H1 (cell line): ENCODE data around the gene TRAK1. TPM values are rescaled to one million over a fixed set of nuclear protein-coding genes. Genes with fewer than 3 reads are reported as not detected.

Source experiments
- CTCF ChIA-PET: fragments of 300-600 bp; sonication (Branson Sonifier 250); formaldehyde crosslinking; loops from one replicate; lab custom pipeline; 2021; ENCODE audit not compliant: partially characterized antibody; lab: Charles Lee
- POLR2A ChIA-PET: fragments of 300-600 bp; sonication (Branson Sonifier 250); formaldehyde crosslinking; loops from one replicate; lab custom pipeline; 2021; ENCODE audit warnings: inconsistent platforms; ENCODE audit not compliant: partially characterized antibody; lab: Charles Lee
- DNase-seq, 2 experiments: peaks; one replicate each; pipeline versions ENCODE4 v3.0.0 to v3.0.0-alpha.2; 2010 to 2022; ENCODE audit warnings: low spot score in 2 of 2, low read depth in 1 of 2, mixed read lengths in 1 of 2
- FAIRE-seq: peaks from 2 replicates; lab custom pipeline; 2011; peaks lifted over from hg19 to GRCh38; lab: Jason Lieb, UNC
- H2AFZ ChIP-seq: 2 replicates; pipeline ENCODE4 v1.8.1; 2012; ENCODE audit warnings: low read length, inconsistent platforms
- H2AK5ac ChIP-seq: 2 replicates; pipeline ENCODE4 v1.6.1; 2013; ENCODE audit warnings: low read depth, low read length
- H2BK120ac ChIP-seq: replicated peaks from 2 replicates; pipeline ENCODE3; 2013; ENCODE audit warnings: low read depth, low read length, inconsistent platforms
- H2BK12ac ChIP-seq: 2 replicates; pipeline ENCODE4 v1.6.1; 2013; ENCODE audit warnings: low read depth, low read length
- H2BK15ac ChIP-seq: 2 replicates; pipeline ENCODE4 v1.6.1; 2013; ENCODE audit warnings: low read length
- H2BK20ac ChIP-seq: 2 replicates; pipeline ENCODE4 v1.6.1; 2013; ENCODE audit warnings: low read length
- H2BK5ac ChIP-seq: 2 replicates; pipeline ENCODE4 v1.6.1; 2013; ENCODE audit warnings: low read depth, low read length
- H3K14ac ChIP-seq: 2 replicates; pipeline ENCODE4 v1.6.1; 2013; ENCODE audit warnings: inconsistent platforms; ENCODE audit not compliant: insufficient read length
- H3K18ac ChIP-seq: 2 replicates; pipeline ENCODE4 v1.6.1; 2013; ENCODE audit warnings: low read length; ENCODE audit errors: extremely low read depth
- H3K23ac ChIP-seq: 2 replicates; pipeline ENCODE4 v1.6.1; 2013; ENCODE audit warnings: inconsistent platforms; ENCODE audit not compliant: insufficient read length
- H3K23me2 ChIP-seq: 2 replicates; pipeline ENCODE4 v1.6.1; 2013; ENCODE audit warnings: low read depth, low read length
- H3K27ac ChIP-seq: 2 replicates; pipeline ENCODE4 v1.6.1; 2011; ENCODE audit warnings: low read depth, low read length, inconsistent platforms
- H3K27me3 ChIP-seq, 4 experiments: replicated peaks in 1 of 4; 1 replicate in 1 of 4; 2 replicates in 3 of 4; pipeline versions ENCODE4 v1.6.1 to v1.8.1; 2011 to 2013; ENCODE audit warnings: low read length in 3 of 4, mild to moderate bottlenecking in 3 of 4, inconsistent platforms in 2 of 4, mixed read lengths in 2 of 4, moderate library complexity in 1 of 4; ENCODE audit not compliant: control insufficient read depth in 3 of 4, insufficient read depth in 3 of 4; ENCODE audit errors: extremely low read depth in 1 of 4
- H3K36me3 ChIP-seq, 4 experiments: 2 replicates each; pipeline versions ENCODE4 v1.6.1 to v1.8.1; 2011 to 2013; ENCODE audit warnings: mild to moderate bottlenecking in 4 of 4, low read length in 3 of 4, moderate library complexity in 2 of 4, control low read depth in 1 of 4, inconsistent platforms in 1 of 4; ENCODE audit not compliant: insufficient read depth in 4 of 4, control insufficient read depth in 2 of 4
- H3K4ac ChIP-seq: replicated peaks from 2 replicates; pipeline ENCODE3; 2013; ENCODE audit warnings: low read length, low read depth, mixed read lengths, inconsistent platforms; ENCODE audit not compliant: insufficient read length
- H3K4me1 ChIP-seq, 4 experiments: replicated peaks in 1 of 4; 1 replicate in 1 of 4; 2 replicates in 3 of 4; pipeline versions ENCODE4 v1.6.1 to v1.8.1; 2011 to 2013; ENCODE audit warnings: low read length in 3 of 4, inconsistent platforms in 2 of 4, mixed read lengths in 1 of 4; ENCODE audit not compliant: insufficient read depth in 4 of 4, control insufficient read depth in 3 of 4
- H3K4me2 ChIP-seq, 2 experiments: 2 replicates each; pipeline versions ENCODE4 v1.6.1 to v1.8.1; 2011 to 2013; ENCODE audit warnings: low read depth in 2 of 2, low read length in 2 of 2, control low read depth in 1 of 2, inconsistent platforms in 1 of 2, mild to moderate bottlenecking in 1 of 2; ENCODE audit not compliant: insufficient read depth in 1 of 2
- H3K4me3 ChIP-seq, 4 experiments: fragments of 200-600, 300-600 bp in 1 of 4; sonication (generic), shearing (Covaris generic), sonication (Bioruptor Twin) in 1 of 4; 2 replicates each; pipeline versions ENCODE4 v1.5.1 to v1.8.1; 2011 to 2016; ENCODE audit warnings: low read length in 4 of 4, low read depth in 3 of 4, control low read depth in 2 of 4, inconsistent platforms in 2 of 4, mild to moderate bottlenecking in 2 of 4, mixed read lengths in 1 of 4, moderate library complexity in 1 of 4; ENCODE audit not compliant: insufficient read depth in 2 of 4; ENCODE audit errors: extremely low read depth in 1 of 4
- H3K56ac ChIP-seq: replicated peaks from 2 replicates; pipeline ENCODE3; 2013; ENCODE audit warnings: low read depth, mild to moderate bottlenecking, mixed read lengths, low read length, inconsistent platforms; ENCODE audit not compliant: insufficient read length
- H3K79me1 ChIP-seq: 2 replicates; pipeline ENCODE4 v1.6.1; 2013; ENCODE audit warnings: low read depth, low read length, control low read depth
- H3K79me2 ChIP-seq, 2 experiments: 2 replicates each; pipeline versions ENCODE4 v1.6.1 to v1.8.1; 2012 to 2013; ENCODE audit warnings: low read length in 2 of 2, mild to moderate bottlenecking in 2 of 2, inconsistent platforms in 1 of 2; ENCODE audit not compliant: insufficient read depth in 2 of 2, control insufficient read depth in 1 of 2
- H3K9ac ChIP-seq, 4 experiments: replicated peaks in 1 of 4; 1 replicate in 1 of 4; 2 replicates in 3 of 4; pipeline versions ENCODE4 v1.6.1 to v1.8.1; 2011 to 2013; ENCODE audit warnings: low read depth in 3 of 4, low read length in 3 of 4, control low read depth in 2 of 4, mild to moderate bottlenecking in 2 of 4, moderate library complexity in 2 of 4, inconsistent platforms in 1 of 4; ENCODE audit errors: extremely low read depth in 1 of 4
- H3K9me3 ChIP-seq, 2 experiments: 2 replicates each; pipeline versions ENCODE4 v1.6.1 to v1.8.1; 2012 to 2013; ENCODE audit warnings: mild to moderate bottlenecking in 2 of 2, moderate library complexity in 2 of 2, control low read depth in 1 of 2, inconsistent platforms in 1 of 2, low read depth in 1 of 2, low read length in 1 of 2, mixed read lengths in 1 of 2; ENCODE audit not compliant: insufficient read depth in 2 of 2
- H4K20me1 ChIP-seq, 2 experiments: replicated peaks in 1 of 2; 2 replicates each; pipeline versions ENCODE3 to v1.8.1; 2011 to 2013; ENCODE audit warnings: inconsistent platforms in 2 of 2, low read length in 2 of 2, mild to moderate bottlenecking in 1 of 2; ENCODE audit not compliant: insufficient read depth in 2 of 2, control insufficient read depth in 1 of 2
- H4K5ac ChIP-seq: 2 replicates; pipeline ENCODE4 v1.6.1; 2013; ENCODE audit warnings: low read length, low read depth, mixed read lengths, inconsistent platforms; ENCODE audit not compliant: insufficient read length
- H4K8ac ChIP-seq: 2 replicates; pipeline ENCODE4 v1.8.0; 2013; ENCODE audit warnings: mild to moderate bottlenecking, moderate library complexity, low read length, inconsistent platforms; ENCODE audit not compliant: insufficient read depth; ENCODE audit errors: extremely low read depth
- H4K91ac ChIP-seq: replicated peaks from 2 replicates; pipeline ENCODE3; 2013; ENCODE audit warnings: low read length, mixed read lengths, inconsistent platforms; ENCODE audit not compliant: insufficient read length
- ATF3 ChIP-seq: IDR thresholded peaks from 2 replicates; pipeline ENCODE4 v1.6.1; 2011; ENCODE audit warnings: low read depth, mild to moderate bottlenecking, low read length; ENCODE audit not compliant: insufficient read depth
- EZH2 ChIP-seq: fragments of 200-600 bp; sonication (generic); IDR thresholded peaks from 2 replicates; pipeline ENCODE4 v1.7.1; 2012; ENCODE audit warnings: low read depth, mild to moderate bottlenecking, moderate library complexity, low read length, inconsistent platforms; ENCODE audit not compliant: severe bottlenecking
- FOSL1 ChIP-seq: IDR thresholded peaks from 2 replicates; pipeline ENCODE4 v1.6.1; 2011; ENCODE audit warnings: mild to moderate bottlenecking, low read depth, low read length, moderate library complexity; ENCODE audit not compliant: insufficient read depth
- KDM5A ChIP-seq: fragments of 200-600 bp; IDR thresholded peaks from 2 replicates; pipeline ENCODE4 v1.7.1; 2012; ENCODE audit warnings: mild to moderate bottlenecking, low read length, inconsistent platforms, mixed read lengths
- NRF1 ChIP-seq: IDR thresholded peaks from 2 replicates; pipeline ENCODE4 v1.6.1; 2011; ENCODE audit warnings: mild to moderate bottlenecking, low read depth, low read length, improper control_type of control experiment
- SP1 ChIP-seq: IDR thresholded peaks from 2 replicates; pipeline ENCODE4 v1.6.1; 2011; ENCODE audit warnings: low read depth, low read length
- SRF ChIP-seq: IDR thresholded peaks from 2 replicates; pipeline ENCODE4 v1.6.1; 2011; ENCODE audit warnings: mild to moderate bottlenecking, low read depth, low read length, moderate library complexity
- TAF7 ChIP-seq: optimal IDR thresholded peaks from 2 replicates; pipeline ENCODE3; 2011; ENCODE audit warnings: low read depth, mild to moderate bottlenecking, inconsistent platforms, low read length, moderate library complexity, borderline replicate concordance
- WGBS, 2 experiments: shearing (Covaris generic) in 1 of 2; methylation state at CpG; one replicate each; pipeline versions ENCODE4 v1.1.6 to v1.1.7; 2013 to 2015; ENCODE audit warnings: low lambda C conversion rate in 2 of 2, mixed read lengths in 2 of 2, inconsistent platforms in 1 of 2, low coverage in 1 of 2, missing lambda C conversion rate in 1 of 2; ENCODE audit not compliant: insufficient replicate concordance in 2 of 2, insufficient coverage in 1 of 2, insufficient read length in 1 of 2; ENCODE audit errors: extremely low coverage in 1 of 2, missing lambda C conversion rate in 1 of 2; 5-methylcytosine and 5-hydroxymethylcytosine counted together
- polyA plus RNA-seq, 7 experiments: library from polyadenylated mRNA; depleted of rRNA in 3 of 7; stranded (reverse) in 5 of 7; unstranded in 2 of 7; fragments of >200 nt in 5 of 7; fragments of 200-250 nt in 2 of 7; gene quantifications; 1 replicate in 5 of 7; 2 replicates in 1 of 7; 4 replicates in 1 of 7; pipeline versions ENCODE4 v1.2.1 to v1.2.3, GENCODE V29; 2011 to 2013; ENCODE audit warnings: missing spikeins in 2 of 7, mixed read lengths in 2 of 7
- total RNA-seq: library from RNA; stranded (reverse); fragmentation: NEBNext Ultra II Directional; extraction: Animal tissue kit (Norgen Biotek cat#: 25700); gene quantifications from 2 replicates; pipeline ENCODE4 v1.2.1, GENCODE V29; 2021

TRAK1 gene
- total and polyA plus RNA-seq, 2 of the 8 experiments (the other 6 are each of a cell fraction or from before 2014, with no cell fraction given): 21.3 to 32.7 TPM

DNA sequence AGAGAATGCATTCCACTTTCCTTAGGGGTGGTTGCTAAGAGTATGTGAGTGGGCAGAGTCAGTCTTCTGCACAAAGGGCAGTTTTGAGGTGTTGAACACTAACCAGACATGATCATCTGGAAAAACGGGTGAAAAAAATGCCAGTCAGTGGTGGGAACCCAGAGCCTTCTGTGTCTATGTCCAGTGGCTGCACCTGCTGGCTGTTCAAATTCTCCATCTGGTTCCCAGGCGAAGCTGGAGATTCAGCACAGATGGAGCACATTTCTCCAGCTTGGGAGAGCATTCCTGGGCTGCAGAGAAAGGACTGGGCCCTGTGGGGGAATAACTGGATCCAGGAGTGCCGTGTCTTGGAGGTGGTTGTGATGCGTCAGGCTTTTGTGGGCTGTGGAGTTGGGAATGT, 74.1 kb downstream of the TRAK1 start:
- Histone ChIP-seq H3K27me3 (no peaks in the 10 kb centered on the region), H3K4me2 (no peak overlapping the region), H4K91ac (no peak overlapping the region), H2BK20ac (no peak overlapping the region), H3K56ac (no peak overlapping the region), H3K27ac (no peak overlapping the region), H3K9ac (no peak overlapping the region), H3K36me3 (no peaks in the 10 kb centered on the region), H2BK12ac (no peak overlapping the region), H3K4me1 (peaks cover 0 to 3% (median 0%) of the 10 kb centered on the region in 4 experiments; a peak in 4 of 7 replicates), H3K18ac (no peak overlapping the region), H3K23ac (no peak overlapping the region), H3K4ac (no peak overlapping the region), H4K20me1 (peaks cover 3 to 7% of the 10 kb centered on the region in 2 experiments), H2AFZ (no peak overlapping the region), H3K4me3 (no peak overlapping the region), H2BK120ac (no peak overlapping the region), H2AK5ac (no peak overlapping the region), H4K8ac (no peak overlapping the region), H3K9me3 (no peaks in the 10 kb centered on the region), H3K14ac (no peak overlapping the region), H4K5ac (no peak overlapping the region), H3K79me2 (peaks cover 2 to 55% of the 10 kb centered on the region in 2 experiments; a peak in 3 of 4 replicates), H3K79me1 (peaks cover 8% of the 10 kb centered on the region), H2BK15ac (no peak overlapping the region), H3K23me2 (peaks cover 1% of the 10 kb centered on the region; the same call in 1 of the 2 replicates), H2BK5ac (no peak overlapping the region)
- WGBS, 2 experiments: 81% methylated on average over 4 of the region's 4 CpGs; no CpG with 5 or more reads in 1 of the 2 experiments
- TF ChIP-seq EZH2 (no peak), SRF (no peak), SP1 (no peak), ATF3 (no peak), NRF1 (no peak), FOSL1 (no peak), KDM5A (no peak), TAF7 (no peak)
- DNase-seq (no peak), FAIRE-seq (no peak)
- ChIA-PET CTCF (interaction anchor here (1.6 to 2.6 kb wide), 2 partner anchors 27 to 47 kb away, joined by 3 to 18 read pairs; no protein-coding TSS in a partner anchor), POLR2A (no interaction called here)
